A549 treated with AZD9567 at 1 μM for 4 hours (cell line): ENCODE data around the gene FKBP8. TPM values are rescaled to one million over a fixed set of nuclear protein-coding genes. Genes with fewer than 3 reads are reported as not detected.

Experiments used
- total RNA-seq: library from RNA; stranded (reverse); fragments of 200-300 nt; extraction: Qiagen RNA extraction; gene quantifications from 5 replicates; pipeline ENCODE4 v1.2.3, GENCODE V29; 2022; ENCODE audit not compliant: insufficient read depth

FKBP8 gene
- total RNA-seq, result 110 to 150 TPM (median 146 TPM) in 5 replicates

DNA sequence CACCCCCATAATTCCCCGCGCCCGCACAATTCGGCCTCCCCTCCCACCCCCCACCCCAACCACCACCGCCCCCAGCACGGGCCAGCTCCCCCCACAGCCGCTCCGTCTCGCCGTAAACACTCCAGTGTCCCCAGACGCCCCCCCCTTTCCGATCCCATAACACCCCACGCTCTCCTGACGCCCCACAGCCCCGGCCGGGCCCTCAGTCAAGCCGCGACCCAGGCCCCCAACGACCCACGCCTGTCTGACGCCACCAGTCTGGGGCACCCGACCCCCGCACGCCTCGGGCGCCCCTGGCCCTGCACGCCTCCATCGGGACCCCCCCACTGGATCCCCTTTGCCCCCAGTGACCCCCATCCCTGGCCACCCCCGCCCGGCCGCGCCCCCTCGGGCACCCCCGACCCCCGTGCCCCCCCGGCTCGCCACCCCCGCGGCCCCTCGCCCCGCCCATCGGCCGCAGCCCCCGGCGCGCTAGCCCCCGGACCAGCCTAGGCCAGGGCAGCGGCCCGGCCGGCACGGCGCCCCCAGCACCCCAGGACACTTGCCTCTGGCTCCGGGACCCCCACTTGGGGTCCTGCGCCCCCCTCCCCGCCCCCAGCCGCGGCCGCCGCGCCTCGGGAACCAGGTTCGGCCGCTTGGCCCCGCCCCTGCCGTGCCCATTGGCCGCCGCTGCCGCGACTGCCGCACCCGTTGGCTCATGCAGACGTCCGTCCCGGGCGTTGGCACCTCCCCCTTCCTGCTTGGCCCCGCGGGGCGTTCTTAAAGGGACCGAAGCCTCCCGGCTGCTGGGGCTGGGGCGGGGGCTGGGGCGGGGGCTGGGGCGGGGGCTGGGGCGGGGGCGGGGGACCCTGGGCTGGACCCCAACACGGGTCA is at the start of gene FKBP8:
FKBP8 (minus strand) TSS at position 633 of the 873 bp plus-strand sequence. CDS start 1,603 bp downstream, outside the sequence.

DNA sequence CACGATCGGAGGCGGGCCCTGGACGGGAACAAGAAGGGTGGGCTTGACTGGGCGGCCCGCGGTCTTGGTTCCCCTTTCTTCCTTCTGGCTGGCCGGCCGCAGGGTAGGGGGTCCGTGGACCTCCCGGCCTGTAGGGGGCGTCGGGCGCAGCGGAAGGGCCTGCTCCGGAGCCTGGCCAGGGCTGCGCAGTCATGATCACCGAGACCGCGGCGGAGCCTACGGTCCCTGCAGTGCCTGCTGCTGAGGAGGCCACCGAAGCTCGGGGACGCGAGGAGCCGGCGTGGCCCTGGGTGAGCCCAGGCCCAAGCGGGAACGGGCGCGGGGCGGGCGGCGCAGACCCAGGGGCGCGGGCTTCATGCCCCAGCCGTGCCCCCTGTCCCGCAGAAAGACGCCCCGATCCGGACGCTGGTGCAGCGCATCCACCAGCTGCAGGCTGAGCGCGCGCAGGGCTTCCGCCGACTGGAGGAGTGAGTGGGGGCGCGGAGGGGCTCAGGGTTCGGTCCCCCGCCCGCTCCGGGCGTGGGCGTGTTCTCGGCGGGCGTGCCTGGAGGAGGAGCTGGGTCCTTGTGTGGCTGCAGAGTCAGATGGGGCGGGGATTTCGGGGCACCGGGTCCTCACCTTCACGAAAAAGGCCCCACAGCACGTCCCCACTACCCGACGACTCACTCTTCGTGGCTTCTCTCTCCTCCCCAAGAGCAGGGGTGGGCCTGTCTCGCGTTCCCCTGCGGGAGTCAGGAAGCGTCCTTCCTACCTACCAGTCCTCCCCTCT is 45.4 kb upstream of the FKBP8 start, which contains the start of gene REX1BD:
REX1BD (plus strand) TSS at position 188 of the 769 bp plus-strand sequence; CDS start at position 192, 4 bp downstream.

DNA sequence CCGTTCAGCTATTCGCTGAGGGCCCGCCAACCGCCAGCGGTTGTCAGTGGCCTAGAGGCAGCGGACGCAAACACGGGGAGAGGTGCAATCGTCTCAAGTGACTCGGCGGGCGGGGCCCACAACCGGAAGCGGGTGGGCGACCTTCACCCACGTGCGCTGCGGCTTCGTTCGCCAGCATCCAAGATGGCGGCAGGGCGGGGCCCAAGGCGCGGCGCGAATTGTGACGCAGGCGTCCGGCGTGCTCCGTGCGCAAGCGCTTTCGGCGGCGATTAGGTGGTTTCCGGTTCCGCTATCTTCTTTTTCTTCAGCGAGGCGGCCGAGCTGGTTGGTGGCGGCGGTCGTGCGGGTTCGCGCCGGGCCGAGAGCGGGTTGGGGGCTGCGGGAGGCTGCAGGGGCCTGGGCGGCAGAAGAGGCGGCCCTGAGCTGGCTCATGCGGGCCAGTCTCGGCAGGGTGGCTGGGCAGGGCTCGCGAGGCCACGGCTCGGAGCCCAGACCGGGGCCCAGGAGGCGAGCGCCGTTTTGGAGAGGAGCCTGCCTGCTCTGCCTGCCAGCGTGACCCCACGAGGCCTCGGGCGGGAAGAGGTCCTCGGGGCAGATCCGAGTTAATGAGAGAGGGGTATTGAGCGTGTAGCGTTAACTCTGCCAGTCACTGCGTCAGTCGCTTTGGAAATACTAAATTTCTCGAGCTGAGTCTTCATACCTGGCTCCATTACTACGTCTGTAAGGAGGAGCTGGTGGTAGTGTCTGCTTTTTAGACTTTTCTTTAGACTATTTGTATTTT is 28.4 kb upstream of the FKBP8 start, which contains the start of gene UBA52:
UBA52 (plus strand) TSS at position 294 of the 781 bp plus-strand sequence. CDS start 1,444 bp downstream, outside the sequence.

DNA sequence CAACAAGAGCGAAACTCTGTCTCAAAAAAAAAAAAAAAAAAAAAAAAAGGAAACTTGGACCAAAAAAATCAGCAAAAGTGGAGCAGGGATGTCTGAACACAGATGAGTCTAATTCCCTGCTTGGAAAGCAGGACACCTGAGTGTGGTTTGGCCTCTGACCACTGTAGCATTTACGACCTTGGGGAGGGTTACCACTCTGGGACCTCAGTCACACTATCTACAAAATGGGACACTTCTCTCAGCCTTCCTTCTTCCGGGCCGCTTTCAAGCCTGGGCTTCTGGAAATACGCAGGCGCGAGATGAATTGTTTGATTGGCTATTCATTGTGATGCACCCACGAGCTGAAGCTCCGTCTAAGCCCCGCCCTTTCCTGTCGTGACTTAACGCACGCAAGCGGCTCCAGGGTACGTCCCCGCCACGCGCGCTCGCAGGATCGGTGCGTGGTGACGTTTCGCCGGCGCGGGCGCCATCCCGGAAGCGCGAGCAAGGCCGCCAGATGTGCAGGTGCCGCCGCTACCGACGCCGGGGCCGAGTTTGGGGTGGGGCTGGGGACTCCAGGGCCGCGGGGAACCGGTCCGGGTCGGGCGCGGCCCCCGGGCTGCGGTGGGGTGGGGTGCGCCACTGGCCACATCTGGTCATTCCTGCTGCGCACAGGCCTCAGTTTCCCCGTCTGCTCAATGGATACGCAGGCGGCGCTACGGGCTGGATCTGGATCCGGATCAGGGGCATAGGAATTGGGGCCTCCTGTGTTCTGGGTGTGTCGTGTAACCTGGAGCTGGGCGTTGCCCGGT is 14.2 kb upstream of the FKBP8 start, which contains the start of gene KXD1:
KXD1 (plus strand) TSS at position 460 of the 791 bp plus-strand sequence. CDS start 4,187 bp downstream, outside the sequence.

DNA sequence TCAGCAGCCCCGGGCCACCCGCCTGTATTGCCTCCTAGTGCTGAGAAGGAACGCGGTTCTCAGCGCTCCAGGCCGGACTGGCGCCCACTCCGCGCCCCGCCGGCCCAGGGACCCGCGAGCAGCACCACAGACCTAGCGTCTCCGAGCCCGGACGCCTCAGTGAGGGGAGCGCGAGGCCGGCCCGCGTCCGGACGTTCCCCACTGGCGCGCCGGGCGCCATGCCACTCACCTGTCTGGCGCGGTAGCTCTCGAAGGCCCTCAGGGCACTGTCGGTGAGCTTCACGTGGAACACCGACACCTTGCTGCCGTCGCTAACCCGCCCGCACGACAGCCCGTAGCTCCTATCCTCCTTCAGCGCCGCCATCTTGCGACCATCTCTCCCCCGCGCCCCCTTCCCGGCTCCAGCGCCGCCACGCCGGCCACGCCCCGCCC is 21.7 kb downstream of the FKBP8 start, which contains the start of gene ELL:
ELL (minus strand) TSS at position 379 of the 432 bp plus-strand sequence; CDS start at position 364, 15 bp downstream.

Other genes starting within 250 kb of the FKBP8 start
- 195 to 241 TPM (median 232 TPM) in 5 replicates for gene LSM4, start 220.5 kb downstream of the FKBP8 start, total RNA-seq
- gene PGPEP1, start 203.0 kb downstream of the FKBP8 start, total RNA-seq, result 1.6 to 2.9 TPM (median 1.9 TPM) in 5 replicates
- gene GDF15, start 157.4 kb downstream of the FKBP8 start, total RNA-seq, result 17.5 to 29.7 TPM (median 21.4 TPM) in 5 replicates
- 0.03 TPM in 1 of 5 replicates, not detected in the others for gene LRRC25, start 146.0 kb downstream of the FKBP8 start, total RNA-seq
- 46.0 to 50.4 TPM (median 49.2 TPM) in 5 replicates for gene SSBP4, start 124.2 kb downstream of the FKBP8 start, total RNA-seq
- gene ISYNA1, start 105.4 kb downstream of the FKBP8 start, total RNA-seq, result 26.9 to 45.1 TPM (median 44.5 TPM) in 5 replicates
- gene ELL, start 21.5 kb downstream of the FKBP8 start, total RNA-seq, result 3.5 to 5.9 TPM (median 5.2 TPM) in 5 replicates
- gene KXD1, start 14.3 kb upstream of the FKBP8 start, total RNA-seq, result 89.9 to 108 TPM (median 98.8 TPM) in 5 replicates
- 1,038 to 1,235 TPM (median 1,207 TPM) in 5 replicates for gene UBA52, start 28.3 kb upstream of the FKBP8 start, total RNA-seq
- gene REX1BD, start 45.2 kb upstream of the FKBP8 start, total RNA-seq, result 20.8 to 63.5 TPM (median 56.7 TPM) in 5 replicates
- gene CRLF1, start 63.2 kb upstream of the FKBP8 start, total RNA-seq, result 1.9 to 7.8 TPM (median 7.0 TPM) in 5 replicates
- gene TMEM59L, start 69.3 kb upstream of the FKBP8 start, total RNA-seq, result 5.7 to 15.3 TPM (median 5.8 TPM) in 5 replicates
- 3.6 to 4.6 TPM (median 4.0 TPM) in 5 replicates for gene KLHL26, start 93.5 kb upstream of the FKBP8 start, total RNA-seq
- gene CRTC1, start 140.1 kb upstream of the FKBP8 start, total RNA-seq, result 3.4 to 4.9 TPM (median 4.4 TPM) in 5 replicates
- 0.11 to 0.15 TPM (median 0.13 TPM) in 4 of 5 replicates, not detected in the other for gene COMP, start 247.7 kb upstream of the FKBP8 start, total RNA-seq